ENCODE measurements around the gene DLG3.

GRCh38 chrX:70505451-70505841 lies 60.8 kb downstream of the DLG3 start:
- TF ChIP-seq CTCF (IDR thresholded peaks at IDR 0.05; ENCODE audit: poor library complexity, severe bottlenecking) (no peak), EP300 (conservative IDR thresholded peaks at IDR 0.05; ENCODE audit: poor library complexity, severe bottlenecking) (no peak), EZH2 (IDR thresholded peaks at IDR 0.05; ENCODE audit: borderline replicate concordance, insufficient read depth, low read length, poor library complexity, severe bottlenecking) (no peak), REST (IDR thresholded peaks at IDR 0.05; ENCODE audit: borderline replicate concordance) (no peak), POLR2AphosphoS5 (IDR thresholded peaks at IDR 0.05) (no peak)

Measured in neural cell (in vitro differentiated cells).